ENCODE data around the gene RSRC1.

DNA sequence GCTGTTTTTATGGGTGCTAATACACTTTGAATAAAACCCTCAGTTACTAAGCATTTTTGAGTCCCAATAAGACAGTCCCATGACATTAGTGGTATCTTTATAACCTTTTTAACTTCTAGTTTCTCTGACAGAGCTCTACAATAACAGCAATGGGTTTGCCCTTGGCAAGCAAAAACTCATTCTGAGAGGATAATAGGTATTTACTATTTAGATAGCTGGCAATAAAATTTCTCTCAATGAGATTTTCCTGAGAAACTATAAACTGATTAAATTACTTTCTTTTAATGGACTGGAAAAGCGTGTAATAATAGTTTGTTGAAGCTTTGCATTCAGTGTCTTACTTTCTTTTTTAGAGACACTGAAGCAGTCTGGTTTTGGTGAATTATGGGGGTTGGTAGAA lies 293.1 kb downstream of the RSRC1 start:
- TF ChIP-seq CTCF (conservative IDR thresholded peaks at IDR 0.05 in 1 of 2, IDR thresholded peaks at IDR 0.05 in 1 of 2; ENCODE audit: low read depth in 1 of 2, low read length in 2 of 2) (no peak), EZH2 (IDR thresholded peaks at IDR 0.05; ENCODE audit: low read length, missing control alignments) (no peak)
